ENCODE measurements around the gene GCN1. TPM values are rescaled to one million over a fixed set of nuclear protein-coding genes. Genes with fewer than 3 reads are reported as not detected.
A peak's percentile ranks its signal among the peaks of the same experiment; 100 is the strongest.
"Not testable (repeated sequence)": the region's sequence is repeated elsewhere in the genome, so short reads cannot be mapped to it uniquely, and the experiment has no call there.

Gene GCN1
- total RNA-seq, 1 donor from 2014 or later = 92.3 TPM

GRCh38 chr12:120196363-120196762 lies 1.8 kb upstream of the GCN1 start:
- Mint-ChIP-seq H3K4me3 (ENCODE audit: unreplicated experiment) (no peak overlapping the region), H3K27me3 (ENCODE audit: low read depth) (no peaks in the 10 kb centered on the region), H3K36me3 (ENCODE audit: low read depth) (peaks cover 26% of the 10 kb centered on the region), H3K27ac (ENCODE audit: unreplicated experiment) (peak overlapping the region; percentile 97), H3K4me1 (ENCODE audit: low read depth) (peaks cover 65% of the 10 kb centered on the region), H3K9me3 (ENCODE audit: low read depth) (no peaks in the 10 kb centered on the region)
- no peak for TF ChIP-seq CTCF (IDR thresholded peaks at IDR 0.05)
- DNase-seq (ENCODE audit: low spot score) = no peak

GRCh38 chr12:120194226-120194533 lies 335 bp downstream of the GCN1 start:
- no peak for DNase-seq (ENCODE audit: low spot score)
- Mint-ChIP-seq H3K27me3 (ENCODE audit: low read depth) (no peaks in the 10 kb centered on the region), H3K27ac (ENCODE audit: unreplicated experiment) (peak overlapping the region; percentile 76), H3K36me3 (ENCODE audit: low read depth) (peaks cover 21% of the 10 kb centered on the region), H3K4me3 (ENCODE audit: unreplicated experiment) (peak overlapping the region; percentile 83), H3K4me1 (ENCODE audit: low read depth) (peaks cover 56% of the 10 kb centered on the region), H3K9me3 (ENCODE audit: low read depth) (no peaks in the 10 kb centered on the region)
- no peak for TF ChIP-seq CTCF (IDR thresholded peaks at IDR 0.05)

- not testable (repeated sequence) for H3K9me3 Mint-ChIP-seq (ENCODE audit: low read depth); H3K27me3 Mint-ChIP-seq (ENCODE audit: low read depth); DNase-seq (ENCODE audit: low spot score); H3K27ac Mint-ChIP-seq (ENCODE audit: unreplicated experiment)
- H3K4me1 Mint-ChIP-seq (ENCODE audit: low read depth) = peaks cover 47% of the 10 kb centered on the region
- H3K4me3 Mint-ChIP-seq (ENCODE audit: unreplicated experiment) = peak overlapping the region; percentile 83
- H3K36me3 Mint-ChIP-seq (ENCODE audit: low read depth) = peaks cover 13% of the 10 kb centered on the region
Observed at GRCh38 chr12:120193286-120193685, 1.2 kb downstream of the GCN1 start.

GRCh38 chr12:120190985-120191480 lies 3.5 kb downstream of the GCN1 start:
- no peak for DNase-seq (ENCODE audit: low spot score)
- Mint-ChIP-seq H3K36me3 (ENCODE audit: low read depth) (peaks cover 13% of the 10 kb centered on the region), H3K27me3 (ENCODE audit: low read depth) (no peaks in the 10 kb centered on the region), H3K4me1 (ENCODE audit: low read depth) (peaks cover 29% of the 10 kb centered on the region), H3K9me3 (ENCODE audit: low read depth) (no peaks in the 10 kb centered on the region), H3K27ac (ENCODE audit: unreplicated experiment) (no peak overlapping the region), H3K4me3 (ENCODE audit: unreplicated experiment) (no peak overlapping the region)
- TF ChIP-seq CTCF (IDR thresholded peaks at IDR 0.05) = no peak

- Mint-ChIP-seq H3K4me1 (ENCODE audit: low read depth) (peaks cover 24% of the 10 kb centered on the region), H3K4me3 (ENCODE audit: unreplicated experiment) (no peak overlapping the region), H3K27ac (ENCODE audit: unreplicated experiment) (no peak overlapping the region), H3K27me3 (ENCODE audit: low read depth) (no peaks in the 10 kb centered on the region), H3K9me3 (ENCODE audit: low read depth) (no peaks in the 10 kb centered on the region), H3K36me3 (ENCODE audit: low read depth) (peaks cover 12% of the 10 kb centered on the region)
- DNase-seq (ENCODE audit: low spot score) = no peak
- TF ChIP-seq CTCF (IDR thresholded peaks at IDR 0.05) = no peak
Observed at GRCh38 chr12:120190386-120190785, 4.1 kb downstream of the GCN1 start.

DNA sequence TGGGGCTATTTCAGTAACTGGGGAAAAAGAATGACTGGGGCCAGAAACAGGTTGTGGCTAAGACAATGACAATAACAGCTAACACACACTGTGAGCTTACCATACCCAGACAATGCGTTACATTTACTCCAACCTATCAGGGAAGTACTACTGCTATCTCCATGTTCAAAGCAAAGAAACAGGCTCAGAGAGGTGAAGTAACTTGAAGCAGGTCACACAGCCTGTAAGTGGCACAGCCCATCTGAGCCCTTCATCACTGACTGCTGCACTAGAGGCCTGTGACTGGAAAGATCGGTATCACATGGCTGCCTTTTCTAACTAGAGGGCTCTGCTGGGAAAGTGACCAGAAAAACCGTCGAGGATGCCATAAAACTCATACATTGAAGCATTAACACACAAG lies 7.9 kb downstream of the GCN1 start:
- no peaks in the 10 kb centered on the region for H3K27me3 Mint-ChIP-seq (ENCODE audit: low read depth)
- H3K27ac Mint-ChIP-seq (ENCODE audit: unreplicated experiment) = no peak overlapping the region
- peaks cover 21% of the 10 kb centered on the region for H3K4me1 Mint-ChIP-seq (ENCODE audit: low read depth)
- H3K36me3 Mint-ChIP-seq (ENCODE audit: low read depth) = peaks cover 26% of the 10 kb centered on the region
- DNase-seq (ENCODE audit: low spot score) = no peak
- no peak overlapping the region for H3K4me3 Mint-ChIP-seq (ENCODE audit: unreplicated experiment)
- H3K9me3 Mint-ChIP-seq (ENCODE audit: low read depth) = no peaks in the 10 kb centered on the region
- TF ChIP-seq CTCF (IDR thresholded peaks at IDR 0.05) = no peak
